IMR-90 (cell line): ENCODE results near the gene GPSM1. TPM values are rescaled to one million over a fixed set of nuclear protein-coding genes. Genes with fewer than 3 reads are reported as not detected.

Source experiments
- ATAC-seq: fragments of 200-7000 bp; cut with Tn5 transposase; 2 replicates; pipeline ENCODE4 v1.9.1; 2020; ENCODE audit warnings: low read depth, mild to moderate bottlenecking, moderate library complexity
- BruUV-seq: library from RNA; stranded (reverse); fragments of 400-500 nt; replicated peaks from 2 replicates; lab custom pipeline; 2021; lab: Mats Ljungman, UMichigan
- CTCF ChIA-PET: fragments of 300-600 bp; formaldehyde crosslinking; extraction: SDS; loops from one replicate; lab custom pipeline; 2021; ENCODE audit warnings: antibody characterized with exemption; lab: Yijun Ruan, JAX
- POLR2A ChIA-PET: fragments of 300-600 bp; sonication (Branson Sonifier 250); formaldehyde crosslinking; loops from one replicate; lab custom pipeline; 2022; ENCODE audit warnings: antibody characterized with exemption; ENCODE audit not compliant: unreplicated experiment; lab: Charles Lee
- DNase-seq: peaks from one replicate; pipeline ENCODE4 v3.0.0; 2013
- H2AFZ ChIP-seq: replicated peaks from 2 replicates; pipeline ENCODE3; 2013; ENCODE audit warnings: low read length, mild to moderate bottlenecking; ENCODE audit not compliant: poor library complexity
- H2AK5ac ChIP-seq: 2 replicates; pipeline ENCODE4 v1.6.1; 2013; ENCODE audit warnings: low read depth, low read length, inconsistent platforms
- H2AK9ac ChIP-seq: replicated peaks from 2 replicates; pipeline ENCODE3; 2013; ENCODE audit warnings: mild to moderate bottlenecking, low read depth, low read length, moderate library complexity; ENCODE audit not compliant: poor library complexity
- H2BK120ac ChIP-seq: 2 replicates; pipeline ENCODE4 v1.6.1; 2013; ENCODE audit warnings: low read depth, low read length, inconsistent platforms
- H2BK15ac ChIP-seq: 3 replicates; pipeline ENCODE4 v1.6.1; 2013; ENCODE audit warnings: low read depth, low read length, inconsistent platforms
- H2BK20ac ChIP-seq: 2 replicates; pipeline ENCODE4 v1.6.1; 2013; ENCODE audit warnings: low read depth, mild to moderate bottlenecking, inconsistent platforms, low read length, moderate library complexity
- H2BK5ac ChIP-seq: 2 replicates; pipeline ENCODE4 v1.6.1; 2013; ENCODE audit warnings: mild to moderate bottlenecking, low read depth, low read length, inconsistent platforms; ENCODE audit not compliant: poor library complexity, severe bottlenecking
- H3K14ac ChIP-seq: replicated peaks from 2 replicates; pipeline ENCODE4 v1.6.1; 2013; ENCODE audit warnings: low read depth, low read length, inconsistent platforms
- H3K18ac ChIP-seq: 2 replicates; pipeline ENCODE4 v1.6.1; 2013; ENCODE audit warnings: low read depth, low read length, control low read depth
- H3K23ac ChIP-seq: 2 replicates; pipeline ENCODE4 v1.6.1; 2013; ENCODE audit warnings: low read depth, low read length, inconsistent platforms
- H3K27ac ChIP-seq: 2 replicates; pipeline ENCODE4 v1.5.1; 2013; ENCODE audit warnings: mild to moderate bottlenecking, control low read depth, low read length; ENCODE audit not compliant: insufficient read depth
- H3K27me3 ChIP-seq: 2 replicates; pipeline ENCODE4 v1.6.1; 2013; ENCODE audit warnings: low read length; ENCODE audit not compliant: control insufficient read depth, insufficient read depth
- H3K36me3 ChIP-seq: 2 replicates; pipeline ENCODE4 v1.6.1; 2013; ENCODE audit warnings: low read length, mixed read lengths; ENCODE audit not compliant: control insufficient read depth, insufficient read depth
- H3K4ac ChIP-seq: 2 replicates; pipeline ENCODE4 v1.6.1; 2013; ENCODE audit warnings: low read depth, low read length, inconsistent platforms
- H3K4me1 ChIP-seq: 2 replicates; pipeline ENCODE4 v1.6.1; 2013; ENCODE audit warnings: low read length, mixed read lengths; ENCODE audit not compliant: control insufficient read depth, insufficient read depth
- H3K4me2 ChIP-seq: 2 replicates; pipeline ENCODE4 v1.6.1; 2013; ENCODE audit warnings: low read depth, mild to moderate bottlenecking, control low read depth, low read length, moderate library complexity
- H3K4me3 ChIP-seq: 2 replicates; pipeline ENCODE4 v1.5.1; 2013; ENCODE audit warnings: low read depth, mild to moderate bottlenecking, control low read depth, low read length, moderate library complexity; ENCODE audit not compliant: insufficient read depth
- H3K56ac ChIP-seq: 2 replicates; pipeline ENCODE4 v1.6.1; 2013; ENCODE audit warnings: low read length, inconsistent platforms; ENCODE audit not compliant: insufficient read depth; ENCODE audit errors: extremely low read depth
- H3K79me1 ChIP-seq, 2 experiments: 2 replicates each; pipeline ENCODE4 v1.6.1; 2013; ENCODE audit warnings: low read length in 2 of 2, inconsistent platforms in 1 of 2, low read depth in 1 of 2
- H3K9ac ChIP-seq: 2 replicates; pipeline ENCODE4 v1.6.1; 2013; ENCODE audit warnings: low read depth, low read length, control low read depth
- H3K9me1 ChIP-seq: 2 replicates; pipeline ENCODE4 v1.6.1; 2013; ENCODE audit warnings: low read length, inconsistent platforms; ENCODE audit not compliant: insufficient read depth
- H3K9me3 ChIP-seq: 2 replicates; pipeline ENCODE4 v1.6.1; 2013; ENCODE audit warnings: low read length; ENCODE audit not compliant: control insufficient read depth, insufficient read depth
- H4K20me1 ChIP-seq: 2 replicates; pipeline ENCODE4 v1.6.1; 2013; ENCODE audit warnings: low read length, inconsistent platforms; ENCODE audit not compliant: insufficient read depth
- H4K5ac ChIP-seq: 2 replicates; pipeline ENCODE4 v1.6.1; 2013; ENCODE audit warnings: mild to moderate bottlenecking, low read depth, low read length, control low read depth
- H4K8ac ChIP-seq, 2 experiments: 2 replicates each; pipeline ENCODE4 v1.6.1; 2013; ENCODE audit warnings: low read depth in 2 of 2, low read length in 2 of 2, control low read depth in 1 of 2, inconsistent platforms in 1 of 2
- H4K91ac ChIP-seq: 2 replicates; pipeline ENCODE4 v1.6.1; 2013; ENCODE audit warnings: low read depth, low read length, inconsistent platforms; ENCODE audit not compliant: insufficient read depth
- BHLHE40 ChIP-seq: fragments of 150-350 bp; IDR thresholded peaks from 2 replicates; pipeline ENCODE4 v1.6.1; 2016; ENCODE audit warnings: mild to moderate bottlenecking, low read depth, low read length
- CEBPB ChIP-seq: IDR thresholded peaks from 2 replicates; pipeline ENCODE4 v1.6.1; 2012; ENCODE audit warnings: low read depth, low read length, improper control_type of control experiment
- CHD1 ChIP-seq: IDR thresholded peaks from 2 replicates; pipeline ENCODE4 v1.6.1; 2012; ENCODE audit warnings: low read depth, low read length, improper control_type of control experiment
- CTCF ChIP-seq: conservative IDR thresholded peaks from 2 replicates; pipeline ENCODE4 v1.5.1; 2012; ENCODE audit warnings: mild to moderate bottlenecking, low read depth, low read length, improper control_type of control experiment
- FOS ChIP-seq: fragments of 150-350 bp; IDR thresholded peaks from 2 replicates; pipeline ENCODE4 v1.6.1; 2016; ENCODE audit warnings: low read depth, low read length
- MAFK ChIP-seq: IDR thresholded peaks from 2 replicates; pipeline ENCODE4 v1.6.1; 2012; ENCODE audit warnings: low read depth, low read length, improper control_type of control experiment
- MAZ ChIP-seq: IDR thresholded peaks from 2 replicates; pipeline ENCODE4 v1.6.1; 2012; ENCODE audit warnings: low read depth, mild to moderate bottlenecking, low read length, improper control_type of control experiment, moderate library complexity, borderline replicate concordance
- MXI1 ChIP-seq: IDR thresholded peaks from 2 replicates; pipeline ENCODE4 v1.6.1; 2012; ENCODE audit warnings: low read depth, mild to moderate bottlenecking, low read length, moderate library complexity, borderline replicate concordance
- NFE2L2 ChIP-seq: fragments of 150-350 bp; IDR thresholded peaks from 2 replicates; pipeline ENCODE4 v1.6.1; 2016; ENCODE audit warnings: low read depth, mild to moderate bottlenecking, low read length
- POLR2A ChIP-seq: IDR thresholded peaks from 2 replicates; pipeline ENCODE4 v1.6.1; 2012; ENCODE audit warnings: mild to moderate bottlenecking, low read depth, low read length
- RAD21 ChIP-seq: IDR thresholded peaks from 2 replicates; pipeline ENCODE4 v1.6.1; 2012; ENCODE audit warnings: low read length, improper control_type of control experiment
- RCOR1 ChIP-seq: IDR thresholded peaks from 2 replicates; pipeline ENCODE4 v1.6.1; 2012; ENCODE audit warnings: mild to moderate bottlenecking, low read length, improper control_type of control experiment; ENCODE audit not compliant: insufficient replicate concordance
- RFX5 ChIP-seq: IDR thresholded peaks from 2 replicates; pipeline ENCODE4 v1.8.0; 2012; ENCODE audit warnings: low read depth, mild to moderate bottlenecking, low read length, moderate library complexity
- SMC3 ChIP-seq: fragments of 150-350 bp; IDR thresholded peaks from 2 replicates; pipeline ENCODE4 v1.6.1; 2016; ENCODE audit warnings: low read depth, mild to moderate bottlenecking, antibody characterized with exemption, low read length, moderate library complexity
- USF2 ChIP-seq: fragments of 150-350 bp; IDR thresholded peaks from 2 replicates; pipeline ENCODE4 v1.6.1; 2017; ENCODE audit warnings: mild to moderate bottlenecking, antibody characterized with exemption, low read length, low read depth
- WGBS, 2 experiments: methylation state at CpG; one replicate each; pipeline versions ENCODE4 v1.1.5 to v1.1.7; 2013; ENCODE audit warnings: missing lambda C conversion rate in 2 of 2; ENCODE audit not compliant: insufficient read length in 1 of 2; ENCODE audit errors: extremely low coverage in 2 of 2; 5-methylcytosine and 5-hydroxymethylcytosine counted together
- dilution Hi-C: fragments of 300-500 bp; cut with HindIII; formaldehyde crosslinking; loops from one replicate; pipeline ENCODE4 v1.14.3; 2018; ENCODE audit warnings: low sequenced_read_pairs; ENCODE audit not compliant: unreplicated experiment
- in situ Hi-C: fragments of 300-500 bp; cut with MboI; formaldehyde crosslinking; loops from 3 replicates; pipeline ENCODE4 v1.14.3; 2019; ENCODE audit warnings: low sequenced_read_pairs, inconsistent platforms, mixed read lengths
- intact Hi-C: fragments of 100-400 bp; cut with micrococcal nuclease; formaldehyde crosslinking; loops from 2 replicates; pipeline ENCODE4 v1.10.0; 2022
- polyA plus RNA-seq, 3 experiments: library from polyadenylated mRNA; depleted of rRNA; stranded (reverse); fragments of >200 nt; gene quantifications; 2 replicates each; pipeline ENCODE4 v1.2.3, GENCODE V29; 2012; ENCODE audit warnings: low replicate concordance in 1 of 3
- total RNA-seq: library from RNA; depleted of rRNA; stranded (reverse); fragments of >200 nt; gene quantifications from 2 replicates; pipeline ENCODE4 v1.2.3, GENCODE V29; 2012

GPSM1 gene
- total and polyA plus RNA-seq, 2 of the 4 experiments (the other 2 are of a cell fraction), result 28.7 to 71.2 TPM

- in situ Hi-C loops (no loop called here), intact Hi-C loops (loop anchor here (5.0 kb wide), 1 partner anchor 76 kb away; the partner anchor contains the start of gene SNAPC4), dilution Hi-C loops (no loop called here)
- Histone ChIP-seq H4K91ac (peak overlapping the region; percentile 99), H2AK9ac (peak overlapping the region; percentile 100), H2BK5ac (peak overlapping the region; percentile 99), H3K4me1 (peaks cover 33% of the 10 kb centered on the region), H3K9me3 (peaks cover 2% of the 10 kb centered on the region; the same call in 1 of the 2 replicates), H4K20me1 (peaks cover 30% of the 10 kb centered on the region), H3K4me3 (no peak overlapping the region), H2BK20ac (peak overlapping the region; percentile 96), H3K9me1 (peaks cover 5% of the 10 kb centered on the region), H2AK5ac (peak overlapping the region; percentile 100), H3K4me2 (peak overlapping the region; percentile 37; the same call in 1 of the 2 replicates), H4K5ac (peak overlapping the region; percentile 98), H3K4ac (peak overlapping the region; percentile 100), H4K8ac (peak overlapping the region; percentile 97 to 99), H3K56ac (peak overlapping the region; percentile 96), H2BK15ac (peak overlapping the region; percentile 99; the same call in 2 of the 3 replicates), H2AFZ (peak overlapping the region; percentile 85), H3K79me1 (peaks cover 3 to 21% of the 10 kb centered on the region in 2 experiments; a peak in 1 of 4 replicates), H3K14ac (peak overlapping the region; percentile 99), H3K18ac (peak overlapping the region; percentile 97), H3K36me3 (peaks cover 4% of the 10 kb centered on the region; the same call in 1 of the 2 replicates), H3K9ac (peak overlapping the region; percentile 65), H3K27ac (peak overlapping the region; percentile 97), H3K27me3 (no peaks in the 10 kb centered on the region), H2BK120ac (peak overlapping the region; percentile 100), H3K23ac (peak overlapping the region; percentile 98; the same call in 1 of the 2 replicates)
- 0% methylated on average over 7 of the region's 28 CpGs; no CpG with 5 or more reads in 1 of the 2 experiments for WGBS, 2 experiments
- CTCF ChIA-PET, result interaction anchor here (1.0 to 1.4 kb wide), 2 partner anchors 13 to 37 kb away, joined by 3 read pairs; no protein-coding TSS in a partner anchor
- peak; percentile 92 for DNase-seq
- POLR2A ChIA-PET, result no interaction called here
- no peak for TF ChIP-seq RFX5
- TF ChIP-seq RAD21, result no peak
- TF ChIP-seq CTCF, result no peak
- TF ChIP-seq USF2, result peak; percentile 93
- no peak for TF ChIP-seq CHD1
- TF ChIP-seq POLR2A, result no peak
- 0 out of 2 replicates have a peak, but pooled peaks have one; percentile 7 for TF ChIP-seq CEBPB
- TF ChIP-seq RCOR1, result peak; percentile 77
- TF ChIP-seq MXI1, result peak; percentile 79; the same call in 1 of the 2 replicates
- TF ChIP-seq NFE2L2, result peak; percentile 60; the same call in 1 of the 2 replicates
- peak; percentile 79 for TF ChIP-seq MAFK
- peak; percentile 68 for TF ChIP-seq BHLHE40
- TF ChIP-seq SMC3, result no peak
- peak; percentile 80; the same call in 1 of the 2 replicates for TF ChIP-seq MAZ
- peak; percentile 49; the same call in 1 of the 2 replicates for TF ChIP-seq FOS
- peak; percentile 62 for ATAC-seq
- BruUV-seq, result no TSS peak
These were observed 1.1 kb upstream of the GPSM1 start for GRCh38 chr9:136326061-136326760.
